GM12878 (cell line): ENCODE measurements around the gene SCMH1.

Experiments
- EP300 ChIP-seq, 2 experiments: fragments of 150-350 bp in 1 of 2; IDR thresholded peaks; 2 replicates each; pipeline ENCODE4 v1.6.1; 2011 to 2012; ENCODE audit warnings: low read depth in 2 of 2, low read length in 2 of 2, borderline replicate concordance in 1 of 2, improper control_type of control experiment in 1 of 2, inconsistent platforms in 1 of 2; ENCODE audit not compliant: control insufficient read depth in 1 of 2
- GABPA ChIP-seq: IDR thresholded peaks from 2 replicates; pipeline ENCODE4 v1.6.1; 2014; ENCODE audit warnings: antibody characterized with exemption, low read depth, mild to moderate bottlenecking, inconsistent platforms

- TF ChIP-seq GABPA, result no peak
- TF ChIP-seq EP300 (IDR thresholded peaks at IDR 0.05; ENCODE audit: borderline replicate concordance in 1 of 2, control insufficient read depth in 1 of 2, low read depth in 2 of 2, low read length in 2 of 2), result no peak
Measured at GRCh38 chr1:41013796-41014195, 228.3 kb downstream of the SCMH1 start.
